OCI-LY3 (cell line): Measurements from ENCODE around the gene OSCP1.

Experiments
- H2AFZ ChIP-seq: fragments of 200-600, 300-600 bp; shearing (Covaris generic); 2 replicates; pipeline ENCODE4 v1.6.0; 2014; ENCODE audit warnings: antibody characterized with exemption, low read depth, low read length
- H3K27ac ChIP-seq: fragments of 200-600, 300-600 bp; sonication (generic); 2 replicates; pipeline ENCODE4 v1.5.1; 2014; ENCODE audit warnings: mild to moderate bottlenecking, low read length, moderate library complexity, mixed read lengths
- H3K27me3 ChIP-seq: fragments of 200-600, 300-600 bp; sonication (generic); 2 replicates; pipeline ENCODE4 v1.6.1; 2014; ENCODE audit warnings: low read depth, low read length, mixed read lengths
- H3K36me3 ChIP-seq: fragments of 200-600, 300-600 bp; sonication (generic); replicated peaks from 2 replicates; pipeline ENCODE3; 2014; ENCODE audit warnings: low read depth, low read length, mixed read lengths
- H3K4me1 ChIP-seq: fragments of 300-600, 200-600 bp; sonication (generic); 2 replicates; pipeline ENCODE4 v1.6.1; 2014; ENCODE audit warnings: low read length, mixed read lengths
- H3K4me2 ChIP-seq: fragments of 200-600, 300-600 bp; sonication (generic); 2 replicates; pipeline ENCODE4 v1.6.1; 2014; ENCODE audit warnings: low read length, mixed read lengths
- H3K4me3 ChIP-seq: fragments of 300-600, 200-600 bp; sonication (generic); 2 replicates; pipeline ENCODE4 v1.5.1; 2014; ENCODE audit warnings: antibody characterized with exemption, mild to moderate bottlenecking, low read length, moderate library complexity
- H3K79me2 ChIP-seq: fragments of 300-600, 200-600 bp; shearing (Covaris generic); 2 replicates; pipeline ENCODE4 v1.6.1; 2014; ENCODE audit warnings: mild to moderate bottlenecking, low read length, mixed read lengths
- H3K9ac ChIP-seq: fragments of 300-600, 200-600 bp; shearing (Covaris generic); 2 replicates; pipeline ENCODE4 v1.6.0; 2014; ENCODE audit warnings: mild to moderate bottlenecking, low read length, moderate library complexity
- H3K9me3 ChIP-seq: fragments of 200-600, 300-600 bp; shearing (Covaris generic); 2 replicates; pipeline ENCODE4 v1.6.1; 2014; ENCODE audit warnings: low read length, mixed read lengths; ENCODE audit not compliant: insufficient read depth
- H4K20me1 ChIP-seq: fragments of 200-600, 300-600 bp; sonication (generic); 2 replicates; pipeline ENCODE4 v1.6.1; 2016; ENCODE audit warnings: low read length, mixed read lengths; ENCODE audit not compliant: insufficient read depth
- CTCF ChIP-seq: fragments of 200-600, 300-600 bp; sonication (generic); IDR thresholded peaks from 2 replicates; pipeline ENCODE4 v1.5.1; 2014; ENCODE audit warnings: antibody characterized with exemption, low read length, low read depth
- EZH2phosphoT487 ChIP-seq: fragments of 200-600 bp; shearing (Covaris generic); IDR thresholded peaks from 2 replicates; pipeline ENCODE4 v1.6.1; 2018; ENCODE audit warnings: antibody characterized with exemption, mixed run types, low read depth

OSCP1 gene

GRCh38 chr1:36385410-36386264 is 64.6 kb downstream of the OSCP1 start, which contains the start of gene STK40:
Gene STK40, minus strand, starts transcription at chr1:36385924. Its CDS starts 24,592 bp downstream, at chr1:36361332.
- Histone ChIP-seq H3K9ac (peak within 1 kb of the TSS; percentile 94), H3K4me1 (peaks cover 34% of the 10 kb centered on the region), H3K4me3 (peak within 1 kb of the TSS; percentile 98), H3K36me3 (no peaks in the 10 kb centered on the region), H3K79me2 (peaks cover 15% of the 10 kb centered on the region), H3K4me2 (peak within 1 kb of the TSS; percentile 100), H2AFZ (peak within 1 kb of the TSS; percentile 64; the same call in 1 of the 2 replicates), H3K27me3 (no peaks in the 10 kb centered on the region), H3K27ac (peak within 1 kb of the TSS; percentile 91), H4K20me1 (0 out of 2 replicates have a peak, but pooled peaks cover 4% of the 10 kb centered on the region), H3K9me3 (no peaks in the 10 kb centered on the region)
- TF ChIP-seq CTCF: no peak
- no peak for TF ChIP-seq EZH2phosphoT487

GRCh38 chr1:36384542-36385409 is 65.5 kb downstream of the OSCP1 start:
- peak overlapping the region; percentile 100 for H3K4me2 ChIP-seq
- H3K9me3 ChIP-seq: no peaks in the 10 kb centered on the region
- H3K27me3 ChIP-seq: no peaks in the 10 kb centered on the region
- peak overlapping the region; percentile 68 for H3K9ac ChIP-seq
- no peaks in the 10 kb centered on the region for H3K36me3 ChIP-seq
- no peak for TF ChIP-seq CTCF
- no peak for TF ChIP-seq EZH2phosphoT487
- H3K4me1 ChIP-seq: peaks cover 26% of the 10 kb centered on the region
- no peak overlapping the region for H3K27ac ChIP-seq
- peaks cover 15% of the 10 kb centered on the region for H3K79me2 ChIP-seq
- H3K4me3 ChIP-seq: peak overlapping the region; percentile 98
- H2AFZ ChIP-seq: peak overlapping the region; percentile 28; the same call in 1 of the 2 replicates
- H4K20me1 ChIP-seq: 0 out of 2 replicates have a peak, but pooled peaks cover 4% of the 10 kb centered on the region

GRCh38 chr1:36383240-36383639 is 67.0 kb downstream of the OSCP1 start:
- Histone ChIP-seq H3K4me3 (no peak overlapping the region), H3K4me1 (peaks cover 25% of the 10 kb centered on the region), H3K27me3 (no peaks in the 10 kb centered on the region), H3K36me3 (no peaks in the 10 kb centered on the region), H3K4me2 (no peak overlapping the region), H3K27ac (no peak overlapping the region), H3K9me3 (no peaks in the 10 kb centered on the region), H3K79me2 (peaks cover 15% of the 10 kb centered on the region), H3K9ac (no peak overlapping the region), H4K20me1 (0 out of 2 replicates have a peak, but pooled peaks cover 4% of the 10 kb centered on the region), H2AFZ (no peak overlapping the region)
- TF ChIP-seq EZH2phosphoT487 (no peak), CTCF (no peak)
